ENCODE results near the gene PCNX3.

PCNX3 gene

DNA sequence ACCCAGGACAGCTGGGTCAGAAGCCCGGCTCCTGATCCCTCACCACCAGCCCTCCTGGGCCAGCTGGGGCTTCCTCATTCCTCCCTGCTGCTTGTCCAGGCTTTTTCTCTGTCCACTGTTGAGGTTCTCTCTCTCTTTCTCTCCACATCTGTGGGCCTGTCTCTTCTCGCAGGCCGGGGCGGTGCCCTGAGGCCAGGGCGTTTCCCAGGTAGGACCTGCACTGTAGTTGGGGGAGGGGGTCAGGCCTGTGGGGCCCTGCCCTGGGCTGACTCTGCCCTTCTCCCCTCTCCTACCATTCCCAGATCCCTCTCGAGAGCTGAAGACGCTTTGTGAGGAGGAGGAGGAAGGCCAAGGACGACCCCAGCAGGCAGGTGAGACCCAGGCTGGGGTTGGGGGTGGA is 34.8 kb upstream of the PCNX3 start:
- no peak for DNase-seq (ENCODE audit: low spot score)

GRCh38 chr11:65581928-65582327 is 33.6 kb upstream of the PCNX3 start:
- no peak for DNase-seq (ENCODE audit: low spot score)

DNA sequence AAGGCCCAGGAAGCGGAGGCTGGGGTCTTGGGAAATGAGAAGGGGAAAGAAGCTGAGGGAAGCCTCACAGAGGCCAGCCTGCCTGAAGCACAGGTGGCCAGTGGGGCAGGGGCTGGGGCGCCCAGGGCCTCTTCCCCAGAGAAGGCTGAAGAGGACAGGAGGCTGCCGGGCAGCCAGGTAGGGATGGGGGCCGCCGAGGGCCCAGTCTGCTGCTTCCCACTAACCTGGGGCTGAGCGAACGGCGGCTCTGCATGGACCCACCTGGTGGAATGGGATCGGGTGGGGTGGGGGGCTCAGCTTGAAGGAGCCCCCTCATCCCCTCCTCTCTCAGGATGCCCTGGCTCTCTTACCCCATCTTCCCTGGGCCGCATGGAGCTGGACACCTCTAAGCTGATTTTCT is 32.0 kb upstream of the PCNX3 start:
- no peak for DNase-seq (ENCODE audit: low spot score)

DNA sequence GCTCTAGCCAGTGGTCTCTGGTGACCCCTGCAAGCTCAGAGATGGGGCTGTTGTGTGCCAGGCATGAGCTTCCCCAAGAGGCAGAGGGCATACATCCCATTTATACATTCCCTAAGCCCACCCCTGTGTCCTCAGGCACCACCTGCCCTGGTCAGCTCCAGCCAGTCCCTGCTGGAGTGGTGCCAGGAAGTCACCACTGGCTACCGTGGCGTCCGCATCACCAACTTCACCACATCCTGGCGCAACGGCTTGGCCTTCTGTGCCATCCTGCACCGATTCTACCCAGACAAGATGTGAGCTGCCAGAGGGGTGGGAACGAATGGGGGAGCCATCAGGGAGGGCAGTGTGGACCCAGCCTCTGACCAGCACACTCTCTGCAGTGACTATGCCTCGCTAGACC is 31.5 kb upstream of the PCNX3 start:
- DNase-seq (ENCODE audit: low spot score): no peak

DNA sequence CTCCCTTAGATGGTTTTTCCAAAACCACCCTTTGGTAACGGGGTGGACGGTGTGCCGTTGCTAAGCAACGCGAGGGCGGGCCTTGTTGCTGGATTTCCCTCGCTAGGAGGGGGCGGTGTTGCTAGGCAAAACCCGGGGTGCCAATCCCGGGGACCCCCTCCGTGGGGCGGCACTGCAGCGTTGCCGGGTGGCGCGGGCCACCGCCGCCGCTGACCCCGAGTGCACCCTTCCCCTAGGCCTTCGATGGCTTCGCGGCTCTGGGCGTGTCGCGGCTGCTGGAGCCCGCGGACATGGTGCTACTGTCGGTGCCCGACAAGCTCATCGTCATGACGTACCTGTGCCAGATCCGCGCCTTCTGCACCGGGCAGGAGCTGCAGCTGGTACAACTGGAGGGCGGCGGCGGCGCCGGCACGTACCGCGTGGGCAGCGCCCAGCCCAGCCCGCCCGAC is 30.8 kb upstream of the PCNX3 start:
- peak; percentile 60 for DNase-seq (ENCODE audit: low spot score)

DNA sequence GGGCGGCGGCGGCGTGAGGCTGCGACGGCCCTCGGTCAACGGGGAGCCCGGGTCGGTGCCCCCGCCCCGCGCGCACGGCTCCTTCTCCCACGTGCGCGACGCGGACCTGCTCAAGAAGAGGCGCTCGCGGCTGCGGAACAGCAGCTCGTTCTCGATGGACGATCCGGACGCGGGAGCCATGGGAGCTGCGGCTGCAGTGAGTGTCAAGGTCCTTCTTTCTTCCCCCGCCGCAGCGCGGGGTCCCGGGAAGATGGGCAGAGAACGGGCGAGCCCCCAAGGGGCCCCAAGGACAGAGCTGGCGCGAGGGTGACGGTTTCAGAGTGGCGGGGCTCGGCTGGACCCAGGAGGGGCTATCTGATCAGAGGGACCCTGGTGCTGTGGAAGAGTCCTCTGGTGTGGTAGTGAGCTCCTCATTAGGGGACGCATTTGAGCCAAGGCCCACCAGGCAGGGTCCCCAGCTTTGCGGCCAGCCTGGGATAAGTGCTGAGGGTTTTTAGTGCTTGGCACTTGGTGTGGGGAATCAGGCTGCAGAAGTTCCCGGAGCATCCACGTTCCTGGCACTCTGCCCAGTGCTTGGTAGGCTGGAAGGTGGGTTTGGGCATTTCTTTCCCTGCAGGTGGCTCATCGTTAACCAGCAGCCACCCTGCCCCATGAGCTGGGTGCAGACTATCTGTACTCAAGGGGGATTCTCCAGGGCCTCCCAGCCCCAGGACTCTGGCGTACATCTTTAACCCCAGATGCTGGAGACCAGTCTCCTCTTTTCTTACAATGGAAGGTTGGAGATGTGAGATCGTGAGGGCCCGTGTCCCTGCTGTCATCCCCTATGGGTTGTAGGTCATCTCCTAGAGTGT is 30.0 kb upstream of the PCNX3 start:
- DNase-seq (ENCODE audit: low spot score): peak; percentile 23

DNA sequence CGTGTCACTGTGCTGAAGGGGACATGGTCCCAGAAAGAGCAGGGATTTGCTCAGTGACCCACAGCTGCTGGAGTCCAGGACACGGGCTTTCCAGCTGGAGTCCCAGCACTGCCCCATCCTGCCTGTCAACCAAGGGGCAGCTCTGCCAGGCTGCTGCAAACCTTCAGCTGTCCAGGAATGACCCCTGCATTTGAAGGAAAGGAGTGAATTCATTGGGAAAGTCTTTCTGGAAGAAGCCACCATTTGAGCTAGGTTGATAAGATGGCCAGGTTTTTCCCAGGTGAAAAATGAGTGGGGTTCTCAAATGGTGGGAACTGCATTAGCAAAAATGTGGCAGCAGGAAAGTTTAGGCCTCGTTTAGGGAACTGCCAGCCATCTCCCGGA is 29.3 kb upstream of the PCNX3 start:
- peak; percentile 43 for DNase-seq (ENCODE audit: low spot score)

DNA sequence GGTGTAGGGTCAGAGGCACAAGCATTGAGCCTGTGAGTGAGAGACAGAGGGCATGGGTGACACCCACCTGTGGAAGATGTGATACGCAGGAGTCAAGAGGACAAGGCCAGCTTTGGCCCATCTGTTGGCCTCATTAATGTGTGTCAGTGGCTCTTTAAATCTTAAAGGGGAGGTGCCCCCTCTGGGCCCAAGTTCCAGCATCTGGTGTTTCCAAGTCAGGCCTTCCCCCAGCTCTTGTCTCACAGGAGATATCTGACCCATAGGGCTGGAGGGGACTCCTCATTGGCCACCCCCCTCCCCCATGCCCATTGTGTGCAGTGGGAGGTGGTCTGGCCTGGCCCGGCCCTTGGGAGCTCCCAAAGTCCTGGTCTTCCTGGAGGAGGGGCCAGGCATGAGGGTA is 28.9 kb upstream of the PCNX3 start:
- DNase-seq (ENCODE audit: low spot score): peak; percentile 92

DNA sequence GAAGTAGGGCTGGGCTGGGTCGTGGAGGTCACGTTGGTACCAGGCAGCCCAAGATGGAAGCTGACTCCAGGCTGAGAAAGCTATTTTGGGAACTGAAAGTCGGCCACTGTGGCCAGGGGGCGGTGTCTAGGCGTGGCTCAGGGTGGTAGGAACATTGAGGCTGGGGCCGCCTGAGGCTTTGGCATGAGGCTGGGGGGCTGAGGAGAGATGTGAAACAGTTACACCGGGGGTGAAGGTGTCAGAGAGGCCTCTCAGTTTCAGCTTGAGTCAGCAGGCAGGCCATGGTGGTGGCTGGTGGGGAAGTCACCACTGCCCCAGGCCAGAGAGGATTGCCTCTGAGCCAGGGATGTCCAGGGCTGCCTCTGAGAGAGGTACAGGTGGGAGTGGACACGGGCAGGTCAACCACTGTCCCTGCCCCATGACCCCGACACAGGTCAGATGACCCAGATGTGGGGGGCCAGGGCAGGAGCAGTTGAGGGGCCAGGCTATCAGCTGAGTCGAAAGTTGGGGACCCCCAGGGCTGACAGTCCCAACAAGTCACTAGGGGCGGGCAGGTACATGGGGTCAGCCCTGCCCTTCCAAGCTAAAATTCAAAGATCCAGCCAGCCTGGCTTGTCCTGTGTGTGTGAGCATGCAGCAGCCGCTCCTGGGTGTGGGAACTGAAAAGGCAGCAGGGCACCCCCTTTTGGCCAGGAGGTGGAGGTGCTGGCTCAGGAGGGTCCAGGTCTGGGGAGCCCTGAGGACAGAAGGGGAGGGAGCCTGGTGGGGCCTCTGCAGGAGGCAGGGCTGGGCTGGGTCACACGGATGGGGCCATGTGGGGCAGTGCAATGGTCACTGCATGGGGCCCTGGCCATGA is 27.1 kb upstream of the PCNX3 start:
- peak; percentile 72 for DNase-seq (ENCODE audit: low spot score)

DNA sequence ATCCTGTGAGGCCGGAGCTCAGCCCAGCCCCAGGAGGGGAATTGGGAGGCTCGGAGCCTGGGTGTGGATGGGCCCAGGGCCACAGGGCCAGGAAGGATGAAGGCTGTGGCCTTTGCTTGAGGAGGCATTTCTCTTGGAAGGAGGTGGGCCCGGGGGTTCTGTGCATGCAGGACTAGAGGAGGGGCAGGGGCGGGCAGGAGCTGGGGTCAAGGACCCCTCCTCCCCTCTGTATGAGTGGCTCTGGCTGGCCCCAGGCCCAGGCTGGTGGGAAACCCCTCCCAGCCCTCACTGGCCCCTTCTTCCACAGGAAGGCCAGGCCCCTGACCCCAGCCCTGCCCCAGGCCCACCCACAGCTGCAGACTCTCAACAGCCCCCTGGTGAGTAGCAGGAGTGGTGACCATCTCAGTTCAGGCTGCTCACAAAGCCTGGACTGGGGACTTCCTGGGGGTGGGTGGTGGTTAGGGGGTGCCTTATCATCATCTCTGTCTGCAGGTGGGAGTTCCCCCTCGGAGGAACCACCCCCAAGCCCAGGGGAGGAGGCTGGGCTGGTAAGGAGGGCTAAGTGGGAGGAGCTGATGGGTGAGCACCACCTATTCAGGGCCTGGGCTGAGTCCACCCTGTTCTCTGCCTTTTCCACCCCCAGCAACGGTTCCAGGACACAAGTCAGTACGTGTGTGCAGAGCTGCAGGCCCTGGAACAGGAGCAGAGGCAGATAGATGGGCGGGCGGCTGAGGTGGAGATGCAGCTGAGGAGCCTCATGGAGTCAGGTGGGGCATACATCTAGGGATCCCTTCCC is 25.9 kb upstream of the PCNX3 start:
- DNase-seq (ENCODE audit: low spot score): no peak

DNA sequence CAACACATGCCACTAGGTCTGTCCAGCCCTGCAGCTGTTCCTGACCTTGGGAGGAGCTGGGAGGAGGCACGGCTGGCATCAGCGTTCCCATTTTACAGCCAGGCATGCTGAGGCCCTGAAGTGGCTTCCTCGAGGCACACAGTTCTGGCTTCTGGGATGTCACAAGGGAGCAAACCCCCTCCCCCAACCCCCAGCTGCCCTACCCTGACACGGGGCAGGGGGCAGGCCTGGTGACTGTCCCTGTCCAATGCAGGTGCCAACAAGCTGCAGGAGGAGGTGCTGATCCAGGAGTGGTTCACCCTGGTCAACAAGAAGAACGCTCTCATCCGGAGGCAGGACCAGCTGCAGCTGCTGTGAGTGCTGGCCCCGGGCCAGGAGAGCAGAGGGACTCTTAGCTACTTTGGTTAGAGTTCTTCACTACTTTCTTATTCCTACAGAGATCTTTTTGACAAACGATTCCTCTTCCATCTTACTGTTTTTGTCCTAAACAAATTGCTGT is 25.3 kb upstream of the PCNX3 start:
- no peak for DNase-seq (ENCODE audit: low spot score)

DNA sequence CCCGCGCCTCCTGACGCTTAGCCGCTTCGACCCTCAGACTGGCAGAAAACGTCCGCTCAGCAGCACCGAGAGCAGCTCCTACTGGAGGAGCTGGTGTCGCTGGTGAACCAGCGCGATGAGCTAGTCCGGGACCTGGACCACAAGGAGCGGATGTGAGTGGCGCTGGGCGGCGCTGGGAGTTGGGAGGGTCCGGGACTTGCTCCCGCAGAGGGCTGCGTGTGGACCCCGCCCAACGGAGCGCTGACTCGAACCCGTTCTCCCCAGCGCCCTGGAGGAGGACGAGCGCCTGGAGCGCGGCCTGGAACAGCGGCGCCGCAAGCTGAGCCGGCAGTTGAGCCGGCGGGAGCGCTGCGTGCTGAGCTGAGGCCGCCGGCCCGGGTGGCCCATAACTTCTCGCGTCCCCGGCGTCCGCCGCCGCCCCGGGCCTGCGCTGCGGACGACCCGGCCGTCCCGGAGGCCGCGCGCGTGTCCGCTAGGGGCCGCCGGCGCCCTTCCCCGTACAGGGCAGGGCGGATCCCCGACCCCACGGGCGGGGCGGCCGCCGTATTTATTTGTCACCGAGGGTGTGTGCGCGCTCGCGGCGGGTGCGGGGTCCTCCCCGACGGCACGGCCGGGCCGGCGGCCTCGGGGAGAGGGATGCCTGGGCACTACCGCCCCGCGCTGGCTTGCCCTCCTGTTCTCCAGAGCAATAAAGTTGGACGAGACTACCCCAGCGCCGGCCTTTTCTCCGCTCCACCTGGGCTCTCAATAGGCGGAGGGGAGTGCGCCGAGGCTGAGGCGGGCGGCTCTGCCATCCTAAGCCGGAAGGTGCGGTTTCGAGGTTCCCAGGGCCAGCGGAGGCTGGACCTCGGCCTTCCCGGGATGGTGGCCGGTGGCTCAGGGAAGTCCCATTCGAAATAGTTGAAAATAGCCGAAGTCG is 23.4 kb upstream of the PCNX3 start:
- DNase-seq (ENCODE audit: low spot score): no peak

DNA sequence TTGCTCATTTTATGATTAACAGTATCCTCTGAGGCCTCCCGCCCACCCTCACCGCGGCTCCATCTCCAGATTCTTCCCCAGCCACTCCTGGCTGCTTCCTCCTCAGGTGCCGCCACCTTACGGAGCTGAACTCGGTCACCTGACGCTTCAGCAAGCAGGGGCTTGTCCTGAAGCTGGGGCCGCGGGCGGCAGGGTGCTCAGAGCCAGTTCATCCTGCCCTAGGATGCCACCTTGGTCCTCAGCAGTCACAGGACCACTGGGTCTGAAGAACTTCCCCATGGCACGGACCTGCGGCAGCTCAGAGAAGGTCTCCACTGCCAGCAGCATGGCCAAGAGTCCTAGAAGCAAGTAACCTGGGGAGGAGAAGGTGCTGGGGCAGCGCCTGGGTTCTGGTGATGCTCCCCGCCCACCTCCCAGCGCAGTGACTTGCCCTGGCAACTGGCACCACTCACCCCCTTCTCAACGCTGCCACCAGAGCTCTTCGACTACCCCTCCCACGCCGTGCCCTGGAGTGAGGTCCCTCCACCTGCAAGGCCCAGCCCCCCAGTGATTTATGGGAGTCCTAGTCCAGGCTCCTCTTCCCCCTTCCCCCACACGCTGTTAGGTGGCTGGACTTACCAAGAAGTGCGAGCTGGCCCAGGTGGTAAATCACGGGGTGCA is 22.6 kb upstream of the PCNX3 start:
- DNase-seq (ENCODE audit: low spot score): no peak

DNA sequence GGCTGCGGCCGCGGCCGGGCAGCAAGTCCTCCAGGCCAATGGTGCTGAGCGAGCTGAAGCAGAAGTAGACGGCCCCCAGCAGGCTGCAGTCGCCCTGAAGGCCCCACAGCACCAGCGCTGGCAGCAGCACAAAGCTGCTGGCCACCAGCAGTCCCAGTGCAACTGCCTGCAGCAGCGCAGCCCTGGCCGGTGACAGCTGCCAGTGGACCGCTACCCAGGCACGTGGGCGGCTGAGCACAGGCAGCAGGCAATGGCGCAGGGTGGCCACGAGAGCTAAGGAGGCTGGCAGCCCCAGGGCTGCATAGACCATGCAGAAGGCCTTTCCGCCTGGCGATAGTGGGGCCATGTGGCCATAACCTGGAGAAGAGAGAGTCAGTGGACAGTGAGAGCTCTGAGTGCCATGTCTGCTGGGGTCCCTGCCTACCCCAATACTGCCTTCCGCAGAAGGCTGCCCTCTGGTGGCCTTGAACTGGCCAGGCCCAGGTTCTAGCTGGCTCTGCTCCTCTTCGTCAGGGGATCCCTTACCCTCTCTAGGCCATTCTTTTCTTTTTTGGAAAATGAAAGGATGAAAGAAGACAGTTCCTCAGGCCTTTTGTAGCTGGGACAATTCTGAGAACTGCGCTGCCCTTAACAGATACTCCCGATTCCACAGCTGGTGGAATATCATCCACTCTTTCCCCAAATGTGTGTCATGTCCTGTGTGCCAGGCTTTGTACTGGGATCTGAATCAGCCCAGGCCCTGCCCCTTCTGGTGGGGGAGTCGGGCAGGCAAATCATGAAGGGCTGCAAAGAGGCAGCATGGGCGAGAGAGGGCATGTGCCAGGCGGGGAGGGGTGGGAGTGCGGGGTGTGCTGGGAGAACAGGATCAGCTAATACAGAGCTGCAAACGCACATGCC is 21.8 kb upstream of the PCNX3 start:
- peak; percentile 63 for DNase-seq (ENCODE audit: low spot score)

DNA sequence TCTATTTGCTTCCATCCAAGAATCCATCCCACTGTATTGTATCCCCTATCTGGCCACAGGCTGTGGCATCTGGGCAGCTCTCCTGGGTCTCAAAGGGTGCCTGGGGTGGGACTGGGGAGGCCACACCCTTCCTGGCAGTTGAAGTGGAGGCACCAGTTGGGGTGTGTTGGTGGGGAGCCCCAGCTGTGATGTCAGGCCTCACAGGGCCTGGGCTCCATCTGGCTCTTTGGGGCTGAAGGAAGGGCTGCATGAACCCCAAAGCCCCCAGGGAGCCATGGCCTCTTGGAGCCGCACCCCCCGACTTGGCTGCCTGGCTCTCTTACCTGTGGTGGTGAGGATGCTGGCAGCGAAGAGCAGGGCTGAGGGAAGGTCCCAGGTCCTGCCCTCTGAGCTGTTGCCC is 20.4 kb upstream of the PCNX3 start:
- no peak for DNase-seq (ENCODE audit: low spot score)

- no peak for DNase-seq (ENCODE audit: low spot score)
These were observed 19.9 kb upstream of the PCNX3 start, which contains the start of gene KCNK7 for GRCh38 chr11:65595543-65596281. Gene KCNK7 (minus strand): TSS chr11:65595800. CDS start chr11:65595772, 28 bp downstream.

DNA sequence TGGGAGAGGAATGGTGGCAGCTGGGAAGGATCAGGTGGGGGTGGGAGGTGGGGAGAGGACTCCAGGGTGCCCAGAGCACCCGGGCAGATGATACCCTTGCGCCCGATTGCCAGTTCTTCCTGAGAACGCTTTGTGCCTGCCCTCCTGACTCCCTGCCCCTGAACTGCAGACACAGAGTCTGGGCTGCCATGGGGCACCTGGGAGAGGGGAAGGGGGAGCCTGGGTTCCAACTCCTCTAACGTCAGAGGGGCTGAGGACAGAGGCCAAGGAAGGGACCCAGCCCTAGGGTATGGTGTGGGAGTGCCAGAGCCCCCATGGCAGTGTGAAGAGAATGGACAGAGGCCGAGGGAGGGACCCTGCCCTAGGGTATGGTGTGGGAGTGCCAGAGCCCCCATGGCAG is 19.1 kb upstream of the PCNX3 start:
- no peak for DNase-seq (ENCODE audit: low spot score)

DNA sequence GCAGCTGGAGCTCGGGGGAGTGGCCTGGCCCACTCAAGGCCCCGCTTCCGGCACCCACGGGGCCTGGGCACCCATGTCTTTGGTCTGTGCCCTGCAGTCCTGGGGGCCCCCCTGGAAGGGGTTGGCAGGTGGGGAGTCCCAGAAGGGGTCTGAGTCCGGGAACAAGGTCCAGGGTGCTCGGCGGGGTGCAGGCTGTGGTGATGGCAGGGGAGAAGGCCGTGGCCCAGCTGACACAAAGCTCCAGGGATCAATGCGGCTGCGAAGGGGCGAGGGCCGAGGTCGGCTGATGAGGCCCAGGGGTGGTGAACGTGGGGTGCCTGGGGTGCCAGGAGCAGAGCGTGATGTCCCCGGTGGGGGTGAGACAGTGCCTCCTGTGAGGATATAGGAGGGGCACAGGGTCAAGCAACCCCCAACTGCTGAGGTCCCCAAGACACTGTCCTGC is 17.3 kb upstream of the PCNX3 start:
- DNase-seq (ENCODE audit: low spot score): no peak

Measured in cerebellar cortex (tissue), 1 donor.